B cell (primary cell): ENCODE measurements around the gene GPR156. TPM values are rescaled to one million over a fixed set of nuclear protein-coding genes. Genes with fewer than 3 reads are reported as not detected.

Source experiments
- ATAC-seq: fragments of 200-7000 bp; cut with Tn5 transposase; one replicate; pipeline ENCODE4 v1.10.0; 2021; ENCODE audit warnings: low read depth, mild to moderate bottlenecking, moderate number of reproducible peaks, moderate library complexity
- CTCF ChIA-PET: fragments of 350-600 bp; sonication (Branson Sonifier 250); formaldehyde crosslinking; loops from one replicate; lab custom pipeline; 2021; ENCODE audit warnings: antibody characterized with exemption, inconsistent platforms; lab: Charles Lee
- POLR2A ChIA-PET: fragments of 350-600 bp; sonication (Branson Sonifier 250); formaldehyde crosslinking; loops from one replicate; lab custom pipeline; 2021; ENCODE audit warnings: antibody characterized with exemption; lab: Charles Lee
- DNase-seq: peaks from one replicate; pipeline ENCODE4 v3.0.0; 2013
- H2AFZ ChIP-seq: 2 replicates; pipeline ENCODE4 v1.6.1; 2012; ENCODE audit warnings: mild to moderate bottlenecking, low read depth, low read length; ENCODE audit not compliant: insufficient read depth, poor library complexity, severe bottlenecking
- H3K27ac ChIP-seq, 2 donors: 1 replicate in 1 of 2; 2 replicates in 1 of 2; pipeline ENCODE4 v1.5.1; 2012 to 2013; ENCODE audit warnings: low read length in 2 of 2, mild to moderate bottlenecking in 2 of 2, moderate library complexity in 1 of 2
- H3K27me3 ChIP-seq, 4 experiments: fragments of 200-600 bp in 1 of 4; sonication (generic) in 1 of 4; replicated peaks in 1 of 4; 1 replicate in 2 of 4; 2 replicates in 2 of 4; pipeline versions ENCODE4 v1.6.1 to v1.7.0; 2013 to 2016; ENCODE audit warnings: low read length in 3 of 4, mild to moderate bottlenecking in 2 of 4, mixed read lengths in 1 of 4, moderate library complexity in 1 of 4; ENCODE audit not compliant: insufficient read depth in 4 of 4, control insufficient read depth in 3 of 4; ENCODE audit errors: control extremely low read depth in 1 of 4
- H3K36me3 ChIP-seq, 2 experiments: replicated peaks in 1 of 2; 1 replicate in 1 of 2; 2 replicates in 1 of 2; pipeline versions ENCODE4 v1.6.1 to v1.7.1; 2013; ENCODE audit warnings: low read length in 1 of 2; ENCODE audit not compliant: insufficient read depth in 2 of 2, control insufficient read depth in 1 of 2; ENCODE audit errors: control extremely low read depth in 1 of 2, extremely low read depth in 1 of 2
- H3K4me1 ChIP-seq, 2 donors: fragments of 200-600 bp in 1 of 2; sonication (generic) in 1 of 2; 1 replicate in 1 of 2; 2 replicates in 1 of 2; pipeline versions ENCODE4 v1.5.1 to v1.6.1; 2013 to 2017; ENCODE audit warnings: low read length in 2 of 2; ENCODE audit not compliant: control insufficient read depth in 2 of 2, insufficient read depth in 2 of 2
- H3K4me2 ChIP-seq: replicated peaks from 2 replicates; pipeline ENCODE3; 2012; ENCODE audit warnings: mild to moderate bottlenecking, low read depth, low read length; ENCODE audit not compliant: poor library complexity, severe bottlenecking
- H3K4me3 ChIP-seq, 5 experiments: fragments of 200-600 bp in 1 of 5; sonication (generic) in 1 of 5; 1 replicate in 3 of 5; 2 replicates in 2 of 5; pipeline versions ENCODE4 v1.5.1 to v1.7.0; 2011 to 2016; ENCODE audit warnings: low read length in 4 of 5, mild to moderate bottlenecking in 4 of 5, low read depth in 2 of 5, control low read depth in 1 of 5, moderate library complexity in 1 of 5; ENCODE audit not compliant: insufficient read depth in 1 of 5; ENCODE audit errors: control extremely low read depth in 1 of 5, extremely low read depth in 1 of 5
- H3K79me2 ChIP-seq: fragments of 200-600 bp; sonication (generic); one replicate; pipeline ENCODE4 v1.6.0; 2016; ENCODE audit warnings: low read length; ENCODE audit not compliant: control insufficient read depth, insufficient read depth
- H3K9ac ChIP-seq: fragments of 200-600 bp; sonication (generic); 2 replicates; pipeline ENCODE4 v1.6.1; 2017; ENCODE audit warnings: mild to moderate bottlenecking, low read length, moderate library complexity
- H3K9me3 ChIP-seq, 3 donors: one replicate each; pipeline versions ENCODE4 v1.6.1 to v1.7.1; 2013; ENCODE audit warnings: low read length in 2 of 3; ENCODE audit not compliant: control insufficient read depth in 2 of 3, insufficient read depth in 1 of 3; ENCODE audit errors: control extremely low read depth in 1 of 3
- H4K20me1 ChIP-seq: 2 replicates; pipeline ENCODE4 v1.6.0; 2012; ENCODE audit warnings: mild to moderate bottlenecking, low read length; ENCODE audit not compliant: insufficient read depth, control insufficient read depth, poor library complexity, severe bottlenecking
- H3K27ac Mint-ChIP-seq: one replicate; pipeline ENCODE4 v1.8.0; 2021; ENCODE audit warnings: mixed read lengths
- H3K27me3 Mint-ChIP-seq: one replicate; pipeline ENCODE4 v1.8.0; 2021; ENCODE audit warnings: mixed read lengths
- H3K4me1 Mint-ChIP-seq: one replicate; pipeline ENCODE4 v1.8.0; 2021; ENCODE audit warnings: mixed read lengths
- H3K4me3 Mint-ChIP-seq: one replicate; pipeline ENCODE4 v1.8.0; 2021; ENCODE audit warnings: mixed read lengths
- H3K9me3 Mint-ChIP-seq: one replicate; pipeline ENCODE4 v1.8.0; 2022; ENCODE audit warnings: mixed read lengths; ENCODE audit not compliant: insufficient read depth
- EZH2 ChIP-seq: IDR thresholded peaks from 2 replicates; pipeline ENCODE4 v1.6.1; 2012; ENCODE audit warnings: borderline replicate concordance, low read depth, mild to moderate bottlenecking, moderate library complexity, low read length; ENCODE audit not compliant: insufficient read depth, poor library complexity, severe bottlenecking
- WGBS: methylation state at CpG from one replicate; pipeline ENCODE4 v1.1.5; 2013; ENCODE audit warnings: missing lambda C conversion rate; ENCODE audit not compliant: insufficient coverage; 5-methylcytosine and 5-hydroxymethylcytosine counted together
- intact Hi-C: fragments of 100-400 bp; cut with micrococcal nuclease; formaldehyde crosslinking; loops from one replicate; pipeline ENCODE4 v1.10.0; 2022
- polyA plus RNA-seq: library from polyadenylated mRNA; depleted of rRNA; stranded (reverse); fragments of >200 nt; gene quantifications from 2 replicates; pipeline ENCODE4 v1.2.3, GENCODE V29; 2012
- total RNA-seq, 2 donors: library from RNA; stranded (reverse); fragments of 120-200 nt in 1 of 2; gene quantifications; 1 replicate in 1 of 2; 2 replicates in 1 of 2; pipeline versions ENCODE4 v1.2.3 to v1.2.4, GENCODE V29; 2013 to 2022
- TF ChIP-seq, protein P1 (sequence below): fragments of 200-600 bp; IDR thresholded peaks from one replicate; pipeline ENCODE4 v1.8.0; 2022; ENCODE audit warnings: antibody characterized with exemption, mild to moderate bottlenecking

The GPR156 gene
- total and polyA plus RNA-seq, 2 donors (not counting 1 experiment from before 2014, with no cell fraction given): 0.03 to 0.20 TPM

DNA sequence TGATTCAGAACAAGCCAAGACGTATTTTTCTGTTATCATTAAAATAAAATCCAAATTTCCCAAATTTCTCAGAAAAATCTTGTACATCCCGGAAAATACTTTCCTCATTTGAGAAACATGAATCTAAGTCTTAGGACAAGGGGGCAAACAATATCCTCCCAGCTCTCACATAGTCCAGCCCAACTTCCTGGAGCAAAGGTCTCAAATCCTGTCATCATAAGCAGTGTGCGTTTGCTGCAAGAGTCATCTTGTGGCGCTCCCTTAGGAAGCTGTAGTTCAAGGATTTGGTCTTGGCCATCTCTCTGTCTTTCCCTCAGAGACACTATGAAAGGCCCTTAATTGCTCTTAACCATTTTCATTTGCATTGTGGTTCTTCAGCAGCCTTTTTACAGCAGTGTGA is 133.2 kb downstream of the GPR156 start:
- Mint-ChIP-seq H3K27me3 (peaks cover 7% of the 10 kb centered on the region), H3K4me3 (no peak overlapping the region), H3K4me1 (no peaks in the 10 kb centered on the region), H3K9me3 (peaks cover 10% of the 10 kb centered on the region), H3K27ac (no peak overlapping the region)
- Histone ChIP-seq H3K4me3 (no peak overlapping the region), H3K4me1 (no peaks in the 10 kb centered on the region), H3K9me3 (peaks cover 4 to 21% (median 18%) of the 10 kb centered on the region in 3 donors), H3K79me2 (no peaks in the 10 kb centered on the region), H2AFZ (no peak overlapping the region), H3K4me2 (no peak overlapping the region), H3K27ac (no peak overlapping the region), H3K27me3 (no peaks in the 10 kb centered on the region), H4K20me1 (no peaks in the 10 kb centered on the region), H3K36me3 (no peaks in the 10 kb centered on the region), H3K9ac (no peak overlapping the region)
- intact Hi-C loops: no loop called here
- CTCF ChIA-PET: no interaction called here
- ATAC-seq (no peak), DNase-seq (no peak)
- 100% methylated on average over 3 of the region's 4 CpGs for WGBS
- TF ChIP-seq, protein P1, sequence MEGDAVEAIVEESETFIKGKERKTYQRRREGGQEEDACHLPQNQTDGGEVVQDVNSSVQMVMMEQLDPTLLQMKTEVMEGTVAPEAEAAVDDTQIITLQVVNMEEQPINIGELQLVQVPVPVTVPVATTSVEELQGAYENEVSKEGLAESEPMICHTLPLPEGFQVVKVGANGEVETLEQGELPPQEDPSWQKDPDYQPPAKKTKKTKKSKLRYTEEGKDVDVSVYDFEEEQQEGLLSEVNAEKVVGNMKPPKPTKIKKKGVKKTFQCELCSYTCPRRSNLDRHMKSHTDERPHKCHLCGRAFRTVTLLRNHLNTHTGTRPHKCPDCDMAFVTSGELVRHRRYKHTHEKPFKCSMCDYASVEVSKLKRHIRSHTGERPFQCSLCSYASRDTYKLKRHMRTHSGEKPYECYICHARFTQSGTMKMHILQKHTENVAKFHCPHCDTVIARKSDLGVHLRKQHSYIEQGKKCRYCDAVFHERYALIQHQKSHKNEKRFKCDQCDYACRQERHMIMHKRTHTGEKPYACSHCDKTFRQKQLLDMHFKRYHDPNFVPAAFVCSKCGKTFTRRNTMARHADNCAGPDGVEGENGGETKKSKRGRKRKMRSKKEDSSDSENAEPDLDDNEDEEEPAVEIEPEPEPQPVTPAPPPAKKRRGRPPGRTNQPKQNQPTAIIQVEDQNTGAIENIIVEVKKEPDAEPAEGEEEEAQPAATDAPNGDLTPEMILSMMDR: no peak
- no peak for TF ChIP-seq EZH2
- POLR2A ChIA-PET: no interaction called here

DNA sequence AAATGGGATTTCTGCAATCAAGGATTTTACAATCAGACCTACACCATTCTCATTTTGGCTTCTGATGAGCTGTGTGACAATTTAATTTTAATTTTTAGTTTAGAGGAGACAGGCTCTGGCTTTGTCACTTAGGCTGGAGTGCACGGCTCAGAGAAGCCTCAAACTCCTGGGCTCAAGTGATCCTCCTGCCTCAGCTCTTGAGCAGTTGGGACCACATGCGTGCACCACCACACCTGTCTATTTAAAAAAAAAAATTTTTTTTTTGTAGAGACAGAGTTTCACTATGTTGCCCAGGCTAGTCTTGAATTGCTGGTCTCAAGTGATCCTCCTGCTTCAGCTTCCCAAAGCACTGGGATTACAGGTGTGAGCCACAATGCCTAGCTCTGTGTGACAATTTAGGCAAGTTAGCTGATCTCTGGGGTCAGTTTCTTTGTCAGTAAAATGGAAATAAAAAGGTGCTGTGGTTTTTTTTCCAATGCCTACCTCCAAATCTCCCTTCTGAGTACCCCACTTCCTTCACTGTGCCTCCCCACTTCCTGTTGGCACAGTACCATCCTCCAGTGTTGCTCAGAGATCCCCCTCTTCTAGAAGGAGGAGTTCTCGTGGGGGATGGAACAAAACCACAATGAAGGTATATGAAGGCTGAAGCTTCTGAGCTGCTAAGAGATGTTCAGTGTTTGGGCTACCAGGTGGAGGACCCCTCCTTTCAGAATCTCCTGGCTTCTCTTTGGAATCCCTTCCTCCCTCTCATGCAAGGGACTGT is 136.7 kb downstream of the GPR156 start:
- Histone ChIP-seq H2AFZ (no peak overlapping the region), H3K4me3 (no peak overlapping the region), H3K27me3 (no peaks in the 10 kb centered on the region), H3K4me1 (no peaks in the 10 kb centered on the region), H3K9me3 (no peaks in the 10 kb centered on the region), H4K20me1 (no peaks in the 10 kb centered on the region), H3K9ac (no peak overlapping the region), H3K36me3 (no peaks in the 10 kb centered on the region), H3K27ac (no peak overlapping the region), H3K4me2 (no peak overlapping the region), H3K79me2 (no peaks in the 10 kb centered on the region)
- peaks cover 4% of the 10 kb centered on the region for H3K27me3 Mint-ChIP-seq
- ChIA-PET POLR2A (no interaction called here), CTCF (interaction anchor here (0.7 to 7.6 kb wide), 15 partner anchors 11 to 475 kb away, joined by 3 to 151 read pairs (median 3); no protein-coding TSS in a partner anchor)
- H3K27ac Mint-ChIP-seq: no peak overlapping the region
- no CpG with 5 or more reads among the region's 3 CpGs for WGBS
- no peaks in the 10 kb centered on the region for H3K9me3 Mint-ChIP-seq
- intact Hi-C loops: no loop called here
- H3K4me3 Mint-ChIP-seq: no peak overlapping the region
- TF ChIP-seq, protein P1: no peak
- no peak for TF ChIP-seq EZH2
- ATAC-seq (no peak), DNase-seq (no peak)
- H3K4me1 Mint-ChIP-seq: no peaks in the 10 kb centered on the region
